ENCODE data around the gene SGSH.
"Not testable (repeated sequence)": the region's sequence is repeated elsewhere in the genome, so short reads cannot be mapped to it uniquely, and the experiment has no call there.

Gene SGSH

DNA sequence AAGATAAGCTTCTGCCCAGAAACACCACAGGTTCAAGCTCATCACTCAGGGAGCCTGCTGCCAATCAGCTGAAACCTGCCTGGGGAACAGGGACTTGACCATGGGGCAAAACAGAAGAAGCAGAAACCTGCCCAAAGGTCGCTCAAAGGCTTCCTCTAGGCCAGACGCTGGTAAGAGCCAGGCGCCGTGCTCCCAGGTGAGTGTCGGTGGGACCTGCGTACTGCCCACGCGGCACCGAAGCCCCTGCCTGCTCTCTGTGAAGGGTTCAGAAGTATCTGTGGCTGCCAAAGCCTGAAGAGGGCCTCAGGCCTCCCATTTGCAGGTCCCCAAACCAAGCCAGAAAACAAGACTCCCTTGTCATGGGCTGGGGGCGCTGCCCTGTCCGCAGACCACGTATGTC lies 10.4 kb downstream of the SGSH start:
- no peak for DNase-seq

DNA sequence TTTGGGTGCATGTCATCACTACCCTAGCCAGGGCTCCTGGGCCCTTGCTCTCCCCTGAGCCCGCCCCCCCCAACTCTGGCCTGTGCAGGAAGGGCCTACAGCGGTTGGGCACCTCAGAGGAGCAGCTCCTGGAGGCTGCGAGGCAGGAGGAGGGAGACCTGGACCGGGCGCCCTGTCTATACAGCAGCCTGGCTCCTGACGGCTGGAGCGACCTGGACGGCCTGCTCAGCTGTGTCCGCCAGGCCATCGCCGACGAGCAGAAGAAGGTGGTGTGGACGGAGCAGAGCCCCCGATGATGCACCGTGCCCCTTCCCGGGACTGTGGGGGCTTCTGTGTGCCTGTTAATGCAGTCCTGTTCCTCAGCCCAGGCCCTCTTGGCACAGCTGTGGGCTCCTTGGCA lies 12.1 kb downstream of the SGSH start:
- no peak for DNase-seq

DNA sequence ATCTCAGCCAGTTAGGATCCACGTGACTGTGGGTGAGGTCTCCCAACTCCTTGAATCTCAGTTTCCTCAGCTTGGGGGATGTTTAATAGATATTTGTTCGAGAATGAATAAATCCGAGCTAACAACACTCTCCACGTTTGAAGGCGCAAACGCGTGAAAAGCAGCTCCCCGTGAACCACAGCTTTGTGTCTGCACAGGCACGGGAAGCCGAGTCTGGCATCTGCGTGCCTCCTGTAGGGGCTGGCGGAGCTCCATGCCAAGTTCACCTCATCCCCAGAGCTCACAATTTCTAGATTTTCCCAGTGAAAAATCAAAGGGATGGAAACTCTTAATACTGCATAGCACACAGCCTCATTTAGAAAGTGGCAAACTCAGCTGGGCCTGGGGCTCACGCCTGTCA lies 14.3 kb downstream of the SGSH start:
- no peak for DNase-seq

DNA sequence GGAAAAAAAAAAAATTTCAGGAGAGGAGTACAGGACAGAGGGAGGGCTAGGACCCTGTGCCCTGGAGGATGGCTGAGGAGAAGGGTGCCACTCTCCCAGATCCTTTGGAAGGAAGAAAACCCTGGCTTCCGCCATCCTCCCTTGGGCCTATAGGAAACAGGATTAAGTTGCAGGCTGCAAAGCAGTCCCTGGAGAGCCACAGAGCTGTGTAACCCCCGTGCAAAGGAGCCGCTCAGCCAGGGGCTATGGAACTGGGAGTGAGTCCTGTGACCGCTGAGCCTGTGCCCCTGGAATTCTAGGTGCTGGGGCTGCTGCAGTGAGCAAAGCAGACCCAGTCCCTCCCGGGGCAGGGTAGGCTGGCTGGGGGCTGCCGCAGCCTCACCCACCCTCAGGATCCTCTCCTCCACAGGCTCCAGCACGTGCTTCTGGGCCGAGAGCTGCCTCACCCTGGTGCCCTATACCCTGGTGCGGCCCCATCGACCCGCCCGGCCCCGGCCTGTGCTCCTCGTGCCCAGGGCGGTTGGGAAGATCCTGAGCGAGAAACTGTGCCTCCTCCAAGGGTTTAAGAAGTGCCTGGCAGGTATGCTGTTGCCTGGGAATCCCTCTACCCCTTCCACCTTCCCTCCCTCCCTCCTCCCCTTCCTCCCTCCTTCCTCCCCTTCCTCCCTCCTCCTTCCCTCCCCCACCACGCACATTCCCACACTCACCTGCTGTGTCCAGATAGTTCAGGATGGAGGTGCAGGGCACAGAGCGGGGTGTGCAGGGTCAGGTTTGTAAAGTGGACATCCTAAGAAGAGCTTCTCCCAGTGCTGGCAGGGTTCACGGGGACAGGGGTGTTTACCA lies 15.3 kb downstream of the SGSH start:
- no peak for DNase-seq

DNA sequence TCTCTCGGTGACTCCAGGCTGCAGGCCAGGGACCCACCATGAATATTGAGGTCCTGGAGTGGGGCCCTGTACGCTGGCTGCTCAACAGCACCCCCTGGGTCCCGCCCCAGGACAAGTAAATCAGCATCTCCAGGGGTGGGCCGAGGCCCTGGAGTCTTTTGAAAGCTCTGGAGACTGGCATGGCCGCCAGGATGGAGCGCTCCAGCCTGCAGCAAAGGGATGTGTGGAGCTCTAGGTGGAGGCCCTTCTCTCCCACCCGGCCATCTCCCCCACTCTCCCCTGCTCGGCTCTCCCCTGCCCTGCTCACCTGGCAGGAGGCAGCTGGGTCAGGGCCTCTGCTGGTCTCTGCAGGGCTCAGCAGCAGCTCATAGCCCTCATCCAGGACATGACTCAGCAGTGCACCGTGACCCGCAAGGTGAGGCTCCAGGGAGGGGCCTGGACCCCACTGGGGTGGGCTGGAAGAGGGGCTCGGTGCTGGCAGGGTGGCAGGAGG lies 16.6 kb downstream of the SGSH start:
- DNase-seq, result no peak

DNA sequence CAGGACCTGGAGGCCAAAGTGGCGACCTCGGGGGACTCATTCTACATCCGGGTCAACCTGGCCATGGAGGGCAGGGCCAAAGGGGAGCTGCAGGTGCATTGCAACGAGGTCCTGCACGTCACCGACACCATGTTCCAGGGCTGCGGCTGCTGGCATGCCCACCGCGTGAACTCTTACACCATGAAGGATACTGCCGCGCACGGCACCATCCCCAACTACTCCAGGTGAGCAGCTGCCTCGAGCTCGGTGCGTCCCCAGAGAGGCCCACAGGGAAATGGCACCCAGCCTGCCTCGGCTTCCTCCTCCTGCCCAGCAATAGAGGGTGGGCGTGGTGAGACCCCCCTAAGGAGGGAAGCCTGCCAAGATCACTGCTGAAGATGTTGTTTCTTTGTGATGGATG lies 17.9 kb downstream of the SGSH start:
- no peak for DNase-seq

DNA sequence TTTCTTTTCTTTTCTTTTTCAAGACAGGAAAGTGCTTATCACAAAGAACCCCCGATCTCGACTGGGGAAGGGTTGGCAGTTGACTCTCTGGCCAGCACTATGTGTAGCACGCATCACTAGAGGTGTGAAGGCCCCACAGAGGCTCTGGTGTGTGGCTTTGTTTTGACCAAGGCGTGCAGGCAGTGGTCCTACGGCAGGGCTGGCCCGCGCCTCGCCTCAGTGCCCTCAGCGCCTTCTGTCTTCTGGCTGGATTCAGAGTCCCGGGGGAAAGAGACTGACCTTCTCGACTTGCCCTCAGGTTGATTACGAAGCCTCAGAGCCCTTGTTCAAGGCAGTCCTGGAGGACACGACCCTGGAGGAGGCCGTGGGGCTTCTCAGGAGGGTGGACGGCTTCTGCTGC lies 18.7 kb downstream of the SGSH start:
- DNase-seq, result no peak

DNA sequence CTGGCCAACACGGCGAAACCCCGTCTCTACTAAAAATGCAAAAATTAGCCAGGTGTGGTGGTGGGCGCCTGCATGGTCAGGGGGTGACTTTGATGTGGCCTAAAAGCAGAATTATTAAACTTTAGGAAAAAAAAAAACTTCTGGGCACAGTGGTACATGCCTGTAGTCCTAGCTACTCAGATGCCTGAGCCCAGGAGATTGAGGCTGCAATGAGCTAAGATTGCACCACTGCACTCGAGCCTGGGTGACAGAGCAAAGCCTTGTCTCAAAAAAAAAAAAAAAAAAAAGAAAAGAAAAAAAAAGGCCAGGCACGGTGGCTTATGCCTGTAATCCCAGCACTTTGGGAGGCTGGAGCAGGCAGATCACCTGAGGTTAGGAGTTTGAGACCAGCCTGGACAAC lies 20.8 kb downstream of the SGSH start:
- not testable (repeated sequence) for DNase-seq

DNA sequence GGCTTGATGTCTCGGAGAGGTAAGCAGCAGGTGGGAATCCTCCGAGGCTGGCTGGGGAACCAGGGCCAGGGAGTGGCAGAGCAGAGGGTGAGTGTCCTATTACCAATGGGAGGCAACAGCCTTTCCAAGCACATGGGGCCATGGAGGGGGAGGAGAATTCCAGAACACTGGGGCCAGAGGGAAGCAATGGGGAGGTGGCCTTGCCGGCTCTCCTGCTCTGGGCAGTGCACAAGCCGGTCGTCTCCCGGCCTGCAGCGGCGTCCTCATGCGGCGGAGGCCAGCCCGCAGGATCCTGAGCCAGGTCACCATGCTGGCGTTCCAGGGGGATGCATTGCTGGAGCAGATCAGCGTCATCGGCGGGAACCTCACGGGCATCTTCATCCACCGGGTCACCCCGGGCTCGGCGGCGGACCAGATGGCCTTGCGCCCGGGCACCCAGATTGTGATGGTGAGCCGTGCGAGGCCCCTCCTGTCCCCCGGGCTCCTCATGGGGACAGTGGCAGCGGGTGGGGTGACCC lies 21.9 kb downstream of the SGSH start:
- no peak for DNase-seq

DNA sequence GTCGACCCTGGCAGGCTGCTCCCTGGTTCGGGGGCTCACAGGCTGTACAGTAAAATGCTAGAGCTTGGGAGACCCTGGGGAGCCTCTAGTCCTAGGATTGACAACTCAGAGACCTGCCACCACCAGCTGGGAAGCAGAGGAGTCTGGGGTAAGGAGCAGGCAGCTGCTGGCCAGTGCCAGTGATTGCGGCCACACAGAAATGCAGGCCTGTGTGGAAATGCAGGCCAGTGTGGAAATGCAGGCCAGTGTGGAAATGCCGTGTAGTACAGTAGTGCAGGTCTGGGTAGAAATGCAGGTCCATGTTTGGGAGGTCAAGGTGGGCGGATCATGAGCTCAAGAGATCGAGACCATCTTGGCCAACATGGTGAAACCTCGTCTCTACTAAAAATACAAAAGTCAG lies 23.5 kb downstream of the SGSH start:
- DNase-seq, result no peak

DNA sequence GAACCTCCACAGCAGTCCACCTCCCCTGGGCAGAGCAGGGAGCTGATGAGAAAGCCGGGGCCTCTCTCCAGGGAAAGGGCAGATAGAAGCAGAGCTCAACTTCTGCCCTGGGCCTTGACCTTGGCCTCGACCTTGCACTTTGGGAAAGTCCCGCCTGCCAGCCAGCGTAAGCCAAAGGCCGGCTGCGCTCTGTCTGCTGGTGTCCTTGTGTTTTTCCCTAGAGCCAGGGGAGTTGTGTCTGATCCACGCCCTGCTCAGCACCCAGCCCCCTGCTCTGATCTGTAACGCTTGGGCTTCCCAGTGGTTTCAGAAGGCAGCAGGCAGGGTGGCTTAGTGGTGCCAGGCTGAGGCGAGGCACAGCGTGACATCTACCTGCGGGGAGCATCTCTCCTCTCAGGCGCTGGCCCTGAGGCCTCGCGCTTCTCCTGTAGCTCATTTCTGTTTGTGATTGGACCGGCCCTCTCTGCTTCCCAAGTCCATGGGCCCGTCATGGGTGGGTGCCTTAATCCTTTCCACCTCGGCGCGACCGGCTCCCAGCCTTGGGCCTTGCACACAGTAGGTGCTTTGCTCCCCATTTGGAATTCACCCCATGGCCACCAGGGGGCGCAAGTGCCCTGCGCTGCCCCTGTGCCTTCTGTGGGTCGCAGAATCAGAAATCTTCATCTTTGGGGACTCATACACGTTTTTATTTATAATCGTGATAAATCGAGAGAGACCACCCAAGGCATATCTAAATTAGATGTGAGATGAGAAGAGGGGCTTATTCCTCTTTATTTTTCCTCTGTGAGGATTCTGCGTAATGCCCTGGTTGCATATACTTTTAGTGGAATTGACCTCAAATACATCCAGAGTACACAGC lies 24.2 kb downstream of the SGSH start:
- peak; percentile 5 to 38 for DNase-seq

DNA sequence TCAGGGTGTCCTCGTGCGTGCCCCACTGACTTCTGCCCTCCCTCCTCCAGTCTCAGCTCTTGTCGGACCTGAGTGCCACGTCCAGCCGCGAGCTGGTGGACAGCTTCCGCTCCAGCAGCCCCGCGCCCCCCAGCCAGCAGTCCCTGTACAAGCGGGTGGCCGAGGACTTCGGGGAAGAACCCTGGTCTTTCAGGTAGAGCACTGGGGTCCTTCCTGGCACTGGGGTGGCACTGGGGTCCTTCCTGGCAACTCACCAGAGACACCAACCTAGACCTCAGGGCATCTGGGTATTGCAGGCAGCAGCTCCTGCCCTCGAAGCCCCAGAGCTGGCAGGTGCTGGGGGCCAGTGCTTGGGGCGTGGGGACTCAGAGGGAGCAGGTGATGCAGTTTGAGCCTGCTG lies 25.0 kb downstream of the SGSH start:
- no peak for DNase-seq

DNA sequence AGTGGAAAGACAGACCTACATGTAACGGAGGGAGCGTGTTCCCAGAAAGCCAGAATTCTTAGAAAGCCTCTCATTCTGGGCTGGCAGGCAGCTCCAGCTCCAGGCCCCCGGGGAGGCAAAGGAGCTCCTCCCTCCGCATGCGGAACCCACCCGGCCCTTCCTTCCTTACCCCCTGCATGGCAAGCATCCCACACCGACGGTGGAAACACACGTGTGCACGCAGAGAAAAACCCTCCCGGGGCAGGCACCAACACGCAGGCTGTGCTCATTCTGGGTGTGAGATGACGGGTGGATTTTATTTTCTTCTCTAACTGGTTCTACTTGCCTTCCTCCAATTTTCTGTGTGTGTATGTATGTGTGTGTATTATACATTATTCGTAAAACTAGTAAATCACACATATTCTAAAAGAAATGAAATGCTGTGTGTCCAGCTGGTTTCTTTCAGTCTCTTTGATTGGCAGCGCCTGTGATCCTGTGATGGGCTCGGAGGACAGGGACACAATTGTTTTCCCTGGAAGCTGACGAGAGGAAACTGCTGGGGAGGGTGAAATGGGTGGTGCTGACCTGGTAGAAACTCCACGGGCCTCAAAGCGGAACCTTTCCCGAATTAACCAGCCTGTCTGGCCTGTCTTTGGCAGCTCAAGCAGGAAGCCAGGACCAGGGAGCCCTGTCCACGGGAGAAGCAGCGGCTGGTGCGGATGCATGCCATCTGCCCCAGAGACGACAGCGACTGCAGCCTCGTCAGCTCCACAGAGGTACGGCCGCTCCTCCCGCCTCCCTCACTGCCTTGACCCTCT lies 28.1 kb downstream of the SGSH start:
- no peak for DNase-seq

DNA sequence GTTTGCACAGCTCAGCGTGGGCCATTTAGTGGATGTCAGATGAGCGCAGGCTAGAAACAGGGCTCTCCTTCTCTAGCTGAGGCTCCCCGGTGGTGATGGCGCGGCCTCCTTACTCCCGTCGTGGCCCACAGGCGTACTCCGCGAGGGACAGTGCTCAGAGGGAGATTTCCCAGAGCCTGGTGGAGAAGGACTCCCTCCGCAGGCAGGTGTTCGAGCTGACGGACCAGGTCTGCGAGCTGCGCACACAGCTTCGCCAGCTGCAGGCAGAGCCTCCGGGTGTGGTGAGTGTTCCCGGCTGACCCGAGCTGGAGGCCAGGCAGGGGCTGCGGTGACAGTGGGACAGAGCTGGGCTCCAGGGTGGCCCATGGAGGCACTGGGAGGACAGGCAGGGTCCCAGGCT lies 28.9 kb downstream of the SGSH start:
- DNase-seq, result no peak

DNA sequence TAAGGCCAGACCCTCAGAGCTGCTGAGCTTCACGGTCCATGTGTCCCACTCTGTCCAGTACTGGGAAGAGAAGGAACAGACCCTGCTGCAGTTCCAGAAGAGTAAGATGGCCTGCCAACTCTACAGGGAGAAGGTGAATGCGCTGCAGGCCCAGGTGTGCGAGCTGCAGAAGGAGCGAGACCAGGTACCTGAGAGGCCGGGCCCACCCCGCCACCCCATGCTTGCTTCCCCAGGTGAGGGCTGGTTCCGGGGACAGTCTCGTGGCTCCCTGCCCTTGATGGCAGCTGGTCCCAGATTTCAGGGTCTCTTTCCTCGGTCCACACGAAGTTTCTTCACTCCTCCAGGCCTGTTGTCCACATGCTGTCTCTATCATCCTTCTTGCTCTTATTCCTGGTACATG lies 29.4 kb downstream of the SGSH start:
- no peak for DNase-seq

DNA sequence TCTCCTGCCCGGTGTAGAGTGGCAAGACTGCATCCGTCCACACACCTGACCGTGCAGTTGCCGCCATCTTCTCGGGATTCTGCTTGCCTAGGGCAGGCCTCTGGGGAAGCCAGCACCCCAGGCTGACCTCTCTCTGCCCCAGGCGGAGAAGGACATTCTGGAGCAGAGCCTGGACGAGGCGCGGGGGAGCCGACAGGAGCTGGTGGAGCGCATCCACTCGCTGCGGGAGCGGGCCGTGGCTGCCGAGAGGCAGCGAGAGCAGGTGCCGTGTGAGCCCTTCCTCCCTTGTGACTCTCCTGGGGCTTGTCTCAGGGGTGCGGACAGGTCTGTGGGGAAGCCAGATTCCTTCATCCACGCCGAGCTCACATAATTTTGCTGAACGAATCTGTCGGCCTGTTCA lies 30.5 kb downstream of the SGSH start:
- no peak for DNase-seq

DNA sequence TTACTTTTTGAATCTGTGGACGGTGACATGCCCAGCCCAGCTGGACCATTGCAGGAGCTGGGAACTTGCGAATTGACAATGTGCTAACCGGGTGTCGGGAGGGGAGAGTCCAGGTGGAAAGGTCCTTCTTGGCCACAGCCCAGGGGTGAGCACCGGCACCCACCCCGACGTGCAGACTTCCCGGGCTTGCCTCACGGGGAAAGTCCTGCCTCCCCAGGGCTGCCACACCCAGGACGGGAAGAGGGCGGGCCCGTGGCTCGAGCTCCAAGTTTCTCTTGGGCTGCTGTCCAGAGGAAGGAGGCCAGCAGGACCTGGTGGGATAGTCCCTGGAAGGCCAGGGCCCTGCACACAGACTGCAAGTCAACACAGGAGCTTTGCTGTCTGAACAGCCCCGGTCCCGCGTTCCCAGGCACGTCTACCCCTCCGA lies 32.6 kb downstream of the SGSH start:
- no peak for DNase-seq

DNA sequence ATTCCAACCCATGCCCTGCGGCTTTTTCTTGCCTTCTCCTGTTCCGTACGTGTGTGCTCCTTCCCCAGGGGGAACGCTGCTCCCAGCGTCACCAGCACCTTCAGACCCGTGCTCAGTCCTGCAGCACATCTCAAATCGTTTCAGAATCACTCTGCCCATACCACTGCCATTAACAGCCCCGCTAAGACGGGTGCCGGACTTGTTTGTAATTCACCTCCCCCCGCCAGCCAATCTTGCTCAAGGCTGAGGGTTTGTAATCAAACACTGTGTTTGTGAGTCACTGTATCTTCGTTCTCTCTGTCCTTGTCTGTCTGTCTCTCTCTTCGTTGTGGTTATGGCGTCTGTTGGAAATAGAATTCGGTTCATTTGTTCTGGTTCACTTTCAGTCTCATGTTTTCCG lies 33.0 kb downstream of the SGSH start:
- DNase-seq, result no peak

DNA sequence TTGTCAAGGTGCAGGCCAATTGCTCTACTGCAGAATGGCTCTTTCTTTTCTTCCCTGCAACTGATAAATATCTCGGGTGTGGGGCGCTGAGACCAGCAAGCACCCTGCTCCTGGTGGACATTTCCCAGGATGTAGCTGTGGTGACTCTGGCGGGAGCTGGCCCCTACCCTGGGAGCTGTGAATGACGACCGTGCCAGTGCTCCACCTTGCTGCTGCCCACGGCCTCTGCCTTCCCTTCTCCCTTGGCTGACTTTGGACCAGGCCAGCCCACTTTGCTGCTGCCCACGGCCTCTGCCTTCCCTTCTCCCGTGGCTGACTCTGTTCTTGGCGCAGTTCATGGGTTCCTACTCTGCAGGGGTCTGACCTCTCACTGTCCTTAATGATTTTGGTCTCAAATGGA lies 34.2 kb downstream of the SGSH start:
- no peak for DNase-seq

DNA sequence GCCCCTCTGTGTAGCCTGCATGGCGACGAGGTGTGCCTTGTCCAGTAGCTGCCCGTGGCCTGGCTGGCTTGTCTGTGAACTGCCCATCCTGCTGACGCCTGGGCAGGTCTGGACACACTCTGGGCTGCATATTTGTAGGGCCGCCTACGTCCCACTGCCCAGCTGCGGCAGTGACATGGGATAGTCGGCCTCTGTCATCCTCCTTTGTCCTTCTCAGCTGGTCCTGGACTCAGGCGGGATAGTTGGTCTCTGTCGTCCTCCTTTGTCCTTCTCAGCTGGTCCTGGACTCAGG lies 35.8 kb downstream of the SGSH start:
- DNase-seq, result no peak

DNA sequence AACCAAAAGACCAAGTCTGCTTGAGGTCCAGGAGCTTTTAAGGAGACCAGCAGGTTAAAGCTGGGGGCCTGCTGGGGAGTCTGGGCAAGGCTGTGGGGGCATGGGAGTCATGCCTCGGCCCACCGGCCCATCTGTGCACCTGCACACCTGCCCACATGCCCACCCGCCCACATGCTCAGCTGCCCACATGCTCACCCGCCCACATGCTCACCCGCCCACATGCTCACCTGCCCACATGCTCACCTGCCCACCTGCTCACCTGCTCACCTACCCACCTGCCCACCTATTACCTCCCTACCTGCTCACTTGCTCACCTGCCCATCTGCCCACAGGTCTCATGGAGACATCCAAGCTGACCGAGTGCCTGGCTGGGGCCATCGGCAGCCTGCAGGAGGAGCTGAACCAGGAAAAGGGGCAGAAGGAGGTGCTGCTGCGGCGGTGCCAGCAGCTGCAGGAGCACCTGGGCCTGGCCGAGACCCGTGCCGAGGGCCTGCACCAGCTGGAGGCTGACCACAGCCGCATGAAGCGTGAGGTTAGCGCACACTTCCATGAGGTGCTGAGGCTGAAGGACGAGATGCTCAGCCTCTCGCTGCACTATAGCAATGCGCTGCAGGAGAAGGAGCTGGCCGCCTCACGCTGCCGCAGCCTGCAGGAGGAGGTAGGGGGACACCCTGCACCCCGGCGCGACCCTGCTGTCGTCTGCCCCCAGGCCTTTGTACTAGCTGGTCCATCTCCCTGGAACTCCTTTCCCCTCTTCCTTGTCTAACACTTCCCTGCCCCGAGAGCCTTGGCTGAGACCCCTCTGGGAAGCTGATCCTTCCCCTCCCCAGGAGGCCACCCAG lies 36.3 kb downstream of the SGSH start:
- DNase-seq, result no peak

DNA sequence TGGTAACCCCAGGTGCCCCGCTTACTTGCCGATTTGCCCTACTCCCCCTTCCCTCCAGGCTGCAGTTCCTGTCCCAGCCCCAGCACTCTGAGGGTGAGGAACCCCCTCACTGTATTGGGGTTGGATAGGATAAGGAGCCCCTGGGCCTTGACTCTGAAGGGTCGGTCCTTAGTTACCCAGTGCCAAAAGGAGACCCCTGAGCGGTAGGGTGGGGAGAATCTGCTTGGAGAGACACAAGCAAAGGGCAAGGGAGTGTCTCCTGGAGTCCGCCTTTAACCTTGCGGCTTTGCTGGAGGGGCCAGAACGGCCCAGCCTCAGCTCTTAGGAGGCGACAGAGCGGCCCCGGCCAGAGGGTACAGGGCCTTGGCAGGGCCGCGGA lies 37.3 kb downstream of the SGSH start:
- DNase-seq, result no peak

Measured in AML-193 (cell line).